Breast epithelium (tissue), 4 donors: ENCODE results near the gene GPR162. TPM values are rescaled to one million over a fixed set of nuclear protein-coding genes. Genes with fewer than 3 reads are reported as not detected.

Experiments used
- DNase-seq, 2 donors: peaks; one replicate each; pipeline ENCODE4 v3.0.0-alpha.2; 2019; ENCODE audit warnings: low spot score in 2 of 2
- H3K27ac ChIP-seq, 2 donors: fragments of 200-600 bp; sonication (generic) in 1 of 2; one replicate each; pipeline ENCODE4 v1.5.1; 2016 to 2019; ENCODE audit warnings: mild to moderate bottlenecking in 1 of 2
- H3K27me3 ChIP-seq, 2 donors: fragments of 200-600 bp; sonication (generic) in 1 of 2; one replicate each; pipeline versions ENCODE4 v1.5.1 to v1.6.0; 2017 to 2019; ENCODE audit warnings: control low read depth in 1 of 2, mild to moderate bottlenecking in 1 of 2
- H3K36me3 ChIP-seq: fragments of 200-600 bp; one replicate; pipeline ENCODE4 v1.5.1; 2019
- H3K4me1 ChIP-seq, 2 donors: fragments of 200-600 bp; sonication (generic); one replicate each; pipeline ENCODE4 v1.5.1; 2016 to 2019; ENCODE audit warnings: control low read depth in 1 of 2
- H3K4me3 ChIP-seq, 3 donors: fragments of 200-600 bp; sonication (generic); 1 replicate in 2 of 3; 2 replicates in 1 of 3; pipeline ENCODE4 v1.5.1; 2016 to 2019; ENCODE audit warnings: mild to moderate bottlenecking in 3 of 3, moderate library complexity in 2 of 3
- H3K9me3 ChIP-seq, 2 donors: fragments of 200-600 bp; sonication (generic) in 1 of 2; one replicate each; pipeline ENCODE4 v1.5.1; 2016 to 2019; ENCODE audit warnings: control low read depth in 1 of 2
- CTCF ChIP-seq, 3 donors: fragments of 450-650 bp; IDR thresholded peaks; one replicate each; pipeline ENCODE4 v1.5.1; 2016 to 2017; ENCODE audit warnings: antibody characterized with exemption in 3 of 3, mild to moderate bottlenecking in 3 of 3, moderate library complexity in 3 of 3
- POLR2A ChIP-seq: fragments of 450-650 bp; IDR thresholded peaks from one replicate; pipeline ENCODE4 v1.6.1; 2016; ENCODE audit warnings: antibody characterized with exemption, mild to moderate bottlenecking, moderate library complexity
- POLR2AphosphoS5 ChIP-seq, 3 donors: sonication (generic); formaldehyde crosslinking; IDR thresholded peaks; one replicate each; pipeline ENCODE4 v1.6.1; 2017; ENCODE audit warnings: antibody characterized with exemption in 3 of 3
- intact Hi-C: fragments of 100-400 bp; cut with DNase I; formaldehyde crosslinking; loops from one replicate; pipeline ENCODE4 v1.15.1; 2023; ENCODE audit warnings: low total_unique reads
- total RNA-seq, 3 donors: library from RNA; depleted of rRNA; stranded (reverse); fragments of >200 nt; gene quantifications; one replicate each; pipeline ENCODE4 v1.1.0, GENCODE V29; 2016

The GPR162 gene
- total RNA-seq, 3 donors from 2014 or later, result 2.6 to 4.2 (median 4.1) TPM

- Histone ChIP-seq H3K4me3 (peak within 1 kb of the TSS; percentile 62 to 88 (median 84)), H3K27me3 (peaks cover 5 to 12% of the 10 kb centered on the region in 2 donors), H3K4me1 (peaks cover 0 to 14% of the 10 kb centered on the region in 2 donors), H3K27ac (peak within 1 kb of the TSS; percentile 76 to 89), H3K9me3 (no peaks in the 10 kb centered on the region), H3K36me3 (no peaks in the 10 kb centered on the region)
- intact Hi-C loops, result loop anchor here (10.0 kb wide), 1 partner anchor 213 kb away; no protein-coding TSS in a partner anchor
- no peak for DNase-seq
- TF ChIP-seq POLR2AphosphoS5 (IDR thresholded peaks at IDR 0.05) (no peak), CTCF (IDR thresholded peaks at IDR 0.05) (no peak), POLR2A (no peak)
Measured at GRCh38 chr12:6827982-6828780, 6.6 kb downstream of the GPR162 start, which contains the start of gene P3H3. TSS of gene P3H3 (plus strand) at chr12:6828407. CDS start at chr12:6828441, 34 bp downstream.

- peak overlapping the region; percentile 62 to 88 (median 84) for H3K4me3 ChIP-seq
- no peak for DNase-seq
- no peaks in the 10 kb centered on the region for H3K9me3 ChIP-seq
- peaks cover 0 to 14% of the 10 kb centered on the region in 2 donors for H3K4me1 ChIP-seq
- H3K27ac ChIP-seq, result peak overlapping the region; percentile 76 to 89
- TF ChIP-seq CTCF (IDR thresholded peaks at IDR 0.05) (no peak), POLR2A (peak; percentile 34), POLR2AphosphoS5 (IDR thresholded peaks at IDR 0.05) (peak in 2 of 3 donors; percentile 4 to 50)
- no peaks in the 10 kb centered on the region for H3K36me3 ChIP-seq
- peaks cover 0 to 5% of the 10 kb centered on the region in 2 donors for H3K27me3 ChIP-seq
- intact Hi-C loops, result loop anchor here (10.0 kb wide), 1 partner anchor 214 kb away; no protein-coding TSS in a partner anchor
Measured at GRCh38 chr12:6828781-6829535, 7.3 kb downstream of the GPR162 start.

DNA sequence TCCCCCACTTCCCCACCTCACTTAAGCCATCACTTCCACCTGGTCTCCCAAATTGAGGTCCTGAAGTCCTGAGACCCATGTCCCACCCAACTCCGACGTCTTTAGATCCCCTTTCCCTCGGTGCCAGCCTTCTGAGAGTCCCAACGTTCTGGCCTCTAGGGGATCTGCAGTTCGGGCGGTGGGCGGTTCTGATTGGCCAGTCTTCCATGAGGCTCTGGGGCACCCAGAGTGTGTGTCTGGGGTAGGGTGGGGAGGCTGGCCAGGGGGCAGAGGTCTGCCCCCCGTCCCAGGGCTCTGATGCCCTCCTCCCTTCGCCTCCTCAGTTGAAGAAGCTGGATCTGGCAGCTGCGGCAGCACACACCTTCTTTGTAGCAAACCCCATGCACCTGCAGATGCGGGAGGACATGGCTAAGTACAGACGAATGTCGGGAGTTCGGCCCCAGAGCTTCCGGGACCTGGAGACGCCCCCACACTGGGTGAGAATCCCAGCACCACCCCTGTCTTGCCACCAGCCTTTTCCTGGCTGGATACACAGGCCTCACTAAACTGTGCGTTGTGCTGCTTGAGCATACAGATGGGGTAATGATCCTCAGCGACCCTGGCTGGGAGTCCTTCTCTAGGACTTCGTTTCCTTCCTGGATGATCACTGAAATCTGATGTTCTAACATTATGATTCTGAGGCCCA is 8.1 kb downstream of the GPR162 start:
- TF ChIP-seq CTCF (IDR thresholded peaks at IDR 0.05) (no peak), POLR2AphosphoS5 (IDR thresholded peaks at IDR 0.05) (no peak), POLR2A (no peak)

GRCh38 chr12:6830286-6830890 is 8.8 kb downstream of the GPR162 start:
- no peaks in the 10 kb centered on the region for H3K9me3 ChIP-seq
- intact Hi-C loops, result no loop called here
- H3K27me3 ChIP-seq, result no peaks in the 10 kb centered on the region
- H3K4me1 ChIP-seq, result peaks cover 0 to 10% of the 10 kb centered on the region in 2 donors
- H3K4me3 ChIP-seq, result no peak overlapping the region
- DNase-seq, result no peak
- H3K27ac ChIP-seq, result peak overlapping the region in 1 of 2 donors; percentile 11
- TF ChIP-seq CTCF (IDR thresholded peaks at IDR 0.05), result no peak
- TF ChIP-seq POLR2A, result no peak
- no peak for TF ChIP-seq POLR2AphosphoS5 (IDR thresholded peaks at IDR 0.05)
- no peaks in the 10 kb centered on the region for H3K36me3 ChIP-seq

More for the DNA sequence above, 8.1 kb downstream of the GPR162 start:
- DNase-seq, result no peak
- Histone ChIP-seq H3K27me3 (no peaks in the 10 kb centered on the region), H3K9me3 (no peaks in the 10 kb centered on the region), H3K27ac (peak overlapping the region; percentile 76 to 89), H3K4me1 (peaks cover 0 to 14% of the 10 kb centered on the region in 2 donors), H3K4me3 (peak overlapping the region; percentile 62 to 88 (median 84)), H3K36me3 (no peaks in the 10 kb centered on the region)
- intact Hi-C loops, result loop anchor here (10.0 kb wide), 1 partner anchor 215 kb away; no protein-coding TSS in a partner anchor
